ENCODE results near the gene ERCC6.

GRCh38 chr10:49560526-49560925 is 21.6 kb upstream of the ERCC6 start:
- TF ChIP-seq EP300 (IDR thresholded peaks at IDR 0.05; ENCODE audit: borderline replicate concordance) (no peak), EGR1 (IDR thresholded peaks at IDR 0.05) (no peak), REST (IDR thresholded peaks at IDR 0.05; ENCODE audit: low read depth) (no peak), MAX (IDR thresholded peaks at IDR 0.05) (no peak), RAD21 (IDR thresholded peaks at IDR 0.05; ENCODE audit: low read depth) (no peak), ZBTB7A (IDR thresholded peaks at IDR 0.05; ENCODE audit: low read depth) (no peak), TCF12 (IDR thresholded peaks at IDR 0.05; ENCODE audit: low read depth) (no peak), CREB1 (IDR thresholded peaks at IDR 0.05; ENCODE audit: low read depth) (no peak), CEBPB (IDR thresholded peaks at IDR 0.05) (no peak), TAF1 (IDR thresholded peaks at IDR 0.05; ENCODE audit: low read depth) (no peak)

Data from Ishikawa (cell line).